GM19099 (cell line): ENCODE data around the gene DNAAF5.
A peak's percentile ranks its signal among the peaks of the same experiment; 100 is the strongest.

Experiments
- POLR2A ChIP-seq: IDR thresholded peaks from 3 replicates; pipeline ENCODE4 v1.6.1; 2011; ENCODE audit warnings: low read depth; ENCODE audit not compliant: insufficient read length; ENCODE audit errors: extremely low read depth

DNAAF5 gene

GRCh38 chr7:786472-787255 lies 60.2 kb downstream of the DNAAF5 start:
- no peak for TF ChIP-seq POLR2A

GRCh38 chr7:787332-788240 lies 61.1 kb downstream of the DNAAF5 start:
- no peak for TF ChIP-seq POLR2A

GRCh38 chr7:791519-791918 lies 65.0 kb downstream of the DNAAF5 start:
- TF ChIP-seq POLR2A: no peak

GRCh38 chr7:794207-794606 lies 67.7 kb downstream of the DNAAF5 start:
- TF ChIP-seq POLR2A: no peak

GRCh38 chr7:794671-795329 lies 68.3 kb downstream of the DNAAF5 start:
- TF ChIP-seq POLR2A: no peak

- TF ChIP-seq POLR2A: no peak
Measured at GRCh38 chr7:798921-799470, 72.5 kb downstream of the DNAAF5 start.

GRCh38 chr7:800692-801091 lies 74.2 kb downstream of the DNAAF5 start:
- no peak for TF ChIP-seq POLR2A

GRCh38 chr7:801940-802381 lies 75.5 kb downstream of the DNAAF5 start:
- TF ChIP-seq POLR2A: no peak

GRCh38 chr7:802500-803242 lies 76.2 kb downstream of the DNAAF5 start:
- no peak for TF ChIP-seq POLR2A

- no peak for TF ChIP-seq POLR2A
Measured at GRCh38 chr7:803243-803635, 76.7 kb downstream of the DNAAF5 start.

- TF ChIP-seq POLR2A: no peak
Measured at GRCh38 chr7:805261-805660, 78.8 kb downstream of the DNAAF5 start.

- no peak for TF ChIP-seq POLR2A
Measured at GRCh38 chr7:815284-816216, 89.1 kb downstream of the DNAAF5 start.

GRCh38 chr7:816300-816750 lies 89.8 kb downstream of the DNAAF5 start:
- TF ChIP-seq POLR2A: peak; percentile 65
